ENCODE measurements around the gene NEIL1.
"Not testable (repeated sequence)": the region's sequence is repeated elsewhere in the genome, so short reads cannot be mapped to it uniquely, and the experiment has no call there.

The NEIL1 gene

GRCh38 chr15:75346796-75347221 lies at the start of gene NEIL1:
Gene NEIL1, plus strand, starts transcription at chr15:75347039. Its CDS starts 1,867 bp downstream, at chr15:75348906.
- no peak for DNase-seq

- not testable (repeated sequence) for DNase-seq
These were observed 48.1 kb upstream of the NEIL1 start for GRCh38 chr15:75298541-75299310.

GRCh38 chr15:75299311-75299688 lies 47.5 kb upstream of the NEIL1 start:
- not testable (repeated sequence) for DNase-seq

GRCh38 chr15:75300026-75300425 lies 46.8 kb upstream of the NEIL1 start:
- not testable (repeated sequence) for DNase-seq

- no peak for DNase-seq
These were observed 44.5 kb upstream of the NEIL1 start for GRCh38 chr15:75302318-75302717.

GRCh38 chr15:75302753-75303152 lies 44.1 kb upstream of the NEIL1 start:
- DNase-seq, result not testable (repeated sequence)

GRCh38 chr15:75306188-75306587 lies 40.7 kb upstream of the NEIL1 start:
- no peak for DNase-seq

GRCh38 chr15:75307778-75308390 lies 39.0 kb upstream of the NEIL1 start:
- DNase-seq, result no peak

GRCh38 chr15:75309711-75310110 lies 37.1 kb upstream of the NEIL1 start:
- no peak for DNase-seq

GRCh38 chr15:75312548-75312947 lies 34.3 kb upstream of the NEIL1 start:
- not testable (repeated sequence) for DNase-seq

GRCh38 chr15:75313116-75313845 lies 33.6 kb upstream of the NEIL1 start:
- DNase-seq, result no peak

- no peak for DNase-seq
These were observed 32.1 kb upstream of the NEIL1 start for GRCh38 chr15:75314552-75315290.

GRCh38 chr15:75319231-75319897 lies 27.5 kb upstream of the NEIL1 start:
- not testable (repeated sequence) for DNase-seq

GRCh38 chr15:75321711-75322110 lies 25.1 kb upstream of the NEIL1 start:
- no peak for DNase-seq

- DNase-seq, result no peak
These were observed 20.9 kb upstream of the NEIL1 start for GRCh38 chr15:75325922-75326321.

- no peak for DNase-seq
These were observed 19.8 kb upstream of the NEIL1 start for GRCh38 chr15:75327005-75327404.

- DNase-seq, result no peak
These were observed 19.3 kb upstream of the NEIL1 start for GRCh38 chr15:75327491-75327890.

GRCh38 chr15:75328493-75329314 lies 18.1 kb upstream of the NEIL1 start:
- no peak for DNase-seq

GRCh38 chr15:75329571-75329970 lies 17.3 kb upstream of the NEIL1 start:
- no peak for DNase-seq

- DNase-seq, result not testable (repeated sequence)
These were observed 14.7 kb upstream of the NEIL1 start for GRCh38 chr15:75332093-75332492.

- not testable (repeated sequence) for DNase-seq
These were observed 13.0 kb upstream of the NEIL1 start for GRCh38 chr15:75333654-75334419.

Data from NCI-H2029 treated with DMSO at 0.1 percent for 48 hours (cell line).